Mesothelial cell of epicardium (in vitro differentiated cells): Measurements from ENCODE around the gene SLC9A2. TPM values are rescaled to one million over a fixed set of nuclear protein-coding genes. Genes with fewer than 3 reads are reported as not detected.

Source experiments
- DNase-seq, 2 experiments: peaks; one replicate each; pipeline ENCODE4 v3.0.0; 2021; ENCODE audit warnings: low spot score in 2 of 2; ENCODE audit not compliant: unreplicated experiment in 2 of 2
- H3K27ac Mint-ChIP-seq: 2 replicates; pipeline ENCODE4 v1.8.0; 2021; ENCODE audit warnings: mixed read lengths
- H3K27me3 Mint-ChIP-seq: 2 replicates; pipeline ENCODE4 v1.8.0; 2021; ENCODE audit warnings: low read depth, mixed read lengths
- H3K36me3 Mint-ChIP-seq: 2 replicates; pipeline ENCODE4 v1.8.0; 2021; ENCODE audit warnings: mixed read lengths
- H3K4me1 Mint-ChIP-seq: 2 replicates; pipeline ENCODE4 v1.8.0; 2021; ENCODE audit warnings: mixed read lengths
- H3K4me3 Mint-ChIP-seq: 2 replicates; pipeline ENCODE4 v1.8.0; 2021; ENCODE audit warnings: mild to moderate bottlenecking, moderate library complexity, mixed read lengths
- H3K9me3 Mint-ChIP-seq: 2 replicates; pipeline ENCODE4 v1.8.0; 2021; ENCODE audit warnings: mixed read lengths
- CTCF ChIP-seq: fragments of 200-600 bp; sonication (generic); IDR thresholded peaks from one replicate; pipeline ENCODE4 v1.5.0; 2021; ENCODE audit warnings: antibody characterized with exemption; ENCODE audit not compliant: unreplicated experiment
- total RNA-seq: library from RNA; stranded (reverse); gene quantifications from 3 replicates; pipeline ENCODE4 v1.2.1, GENCODE V29; 2021

Gene SLC9A2
- total RNA-seq, 1 donor from 2014 or later: 0.04 TPM

- H3K4me1 Mint-ChIP-seq: no peaks in the 10 kb centered on the region
- H3K36me3 Mint-ChIP-seq: peaks cover 34% of the 10 kb centered on the region
- no peak for TF ChIP-seq CTCF
- no peak for DNase-seq
- H3K27ac Mint-ChIP-seq: no peak overlapping the region
- H3K9me3 Mint-ChIP-seq: no peaks in the 10 kb centered on the region
- no peak overlapping the region for H3K4me3 Mint-ChIP-seq
- H3K27me3 Mint-ChIP-seq: no peaks in the 10 kb centered on the region
These were observed 107.1 kb downstream of the SLC9A2 start for GRCh38 chr2:102726128-102727087.

- TF ChIP-seq CTCF: no peak
- peak overlapping the region; percentile 98 for H3K4me3 Mint-ChIP-seq
- no peak overlapping the region for H3K27ac Mint-ChIP-seq
- no peaks in the 10 kb centered on the region for H3K9me3 Mint-ChIP-seq
- H3K36me3 Mint-ChIP-seq: peaks cover 6% of the 10 kb centered on the region
- no peaks in the 10 kb centered on the region for H3K27me3 Mint-ChIP-seq
- no peak for DNase-seq
- H3K4me1 Mint-ChIP-seq: peaks cover 21% of the 10 kb centered on the region
These were observed 116.2 kb downstream of the SLC9A2 start for GRCh38 chr2:102735416-102736109.

- H3K36me3 Mint-ChIP-seq: peaks cover 6% of the 10 kb centered on the region
- H3K4me1 Mint-ChIP-seq: peaks cover 21% of the 10 kb centered on the region
- TF ChIP-seq CTCF: no peak
- H3K27ac Mint-ChIP-seq: peak overlapping the region; percentile 86
- peaks cover 3% of the 10 kb centered on the region for H3K9me3 Mint-ChIP-seq
- no peak for DNase-seq
- no peaks in the 10 kb centered on the region for H3K27me3 Mint-ChIP-seq
- peak overlapping the region; percentile 98 for H3K4me3 Mint-ChIP-seq
These were observed 116.7 kb downstream of the SLC9A2 start for GRCh38 chr2:102736110-102736409.

GRCh38 chr2:102736410-102737409, 117.4 kb downstream of the SLC9A2 start:
- Mint-ChIP-seq H3K27ac (peak overlapping the region; percentile 86), H3K27me3 (no peaks in the 10 kb centered on the region), H3K9me3 (peaks cover 10% of the 10 kb centered on the region), H3K36me3 (peaks cover 2% of the 10 kb centered on the region), H3K4me3 (peak overlapping the region; percentile 98), H3K4me1 (peaks cover 21% of the 10 kb centered on the region)
- peak; percentile 75 to 90 for DNase-seq
- no peak for TF ChIP-seq CTCF

- no peak for DNase-seq
- Mint-ChIP-seq H3K9me3 (peaks cover 14% of the 10 kb centered on the region), H3K27ac (peak overlapping the region; percentile 75), H3K4me1 (peaks cover 21% of the 10 kb centered on the region), H3K36me3 (no peaks in the 10 kb centered on the region), H3K4me3 (peak overlapping the region; percentile 98), H3K27me3 (no peaks in the 10 kb centered on the region)
- TF ChIP-seq CTCF: no peak
These were observed 118.1 kb downstream of the SLC9A2 start for GRCh38 chr2:102737431-102737830.
